Heart left ventricle (tissue), 13 donors: Measurements from ENCODE around the gene DMGDH.
A peak's percentile ranks its signal among the peaks of the same experiment; 100 is the strongest.

ENCODE experiments used
- POLR2A ChIP-seq, 2 donors: fragments of 450-650 bp; IDR thresholded peaks; one replicate each; pipeline ENCODE4 v1.6.1; 2017; ENCODE audit warnings: antibody characterized with exemption in 2 of 2, mild to moderate bottlenecking in 2 of 2, moderate library complexity in 2 of 2
- TF ChIP-seq, protein P1 (sequence below), 12 donors: fragments of 200-600 bp; sonication (generic) in 4 of 12; IDR thresholded peaks; one replicate each; pipeline versions ENCODE4 v1.5.0 to v1.8.0; 2018 to 2022; ENCODE audit warnings: antibody characterized with exemption in 12 of 12, mild to moderate bottlenecking in 5 of 12
- donor health status: ischemic (EF 13 %, LVEDD 7.1; RV severe dilation, severe dysfunction).
- donor health status: DM: no; HTN: yes; CAD: no.
- donor health status: DM: no; HTN: no; CAD: no.
- donor health status: ischemic (EF 25% LVEDD 6.9; RV normal size, moderate dysfunction).
- donor health status: ischemic (EF 25% LVEDD 5.7; RV mildly dilated, moderate dysfunction).
- donor health status: ischemic (EF 35%, LVEDD 5.7; RV mildly dilated, moderate dysfunction).
- donor health status: nonischemic (EF 11% LVEDD 7.7; RV severe dilation, severe dysfunction).
- donor health status: DM: yes; HTN: yes; CAD: no.
- donor health status: PGD.
- donor health status: ischemic (EF 29% LVEDD 5.4; RV normal size, mild dysfunction).
- donor health status: nonischemic (EF 23%, LVEDD 6.1; RV moderate dilation, normal function).

DNA sequence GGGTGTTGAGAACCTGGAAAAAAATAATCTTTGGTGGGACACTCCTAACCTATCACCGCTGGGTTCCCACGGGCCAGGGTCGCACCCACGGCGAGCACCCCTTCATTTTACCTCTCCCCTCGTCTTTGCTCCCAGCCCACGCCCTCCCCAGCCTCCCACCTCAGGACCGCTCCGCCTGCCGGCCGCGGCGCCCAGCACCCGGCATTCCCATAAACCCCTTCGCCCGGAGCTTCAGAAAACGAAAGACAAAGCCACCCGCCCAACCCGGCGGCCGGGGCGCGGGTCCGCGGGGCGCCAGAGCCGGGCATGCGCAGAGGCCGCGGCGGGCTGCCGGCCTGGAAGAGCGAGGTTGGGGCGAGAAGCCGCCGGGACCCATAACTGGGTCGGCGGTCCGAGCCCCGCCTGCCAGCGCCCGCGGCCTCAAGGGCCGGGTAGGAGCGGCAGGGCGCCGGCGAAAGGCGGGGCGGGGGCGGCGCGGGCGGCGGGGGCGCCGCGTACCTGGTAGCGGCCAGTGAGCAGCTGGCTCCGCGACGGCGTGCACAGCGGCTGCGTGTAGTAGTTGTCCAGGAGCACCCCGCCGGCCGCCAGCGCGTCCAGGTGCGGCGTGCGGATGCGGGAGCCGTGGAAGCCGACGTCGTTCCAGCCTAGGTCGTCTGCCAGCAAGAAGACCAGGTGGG lies 84.9 kb downstream of the DMGDH start:
- TF ChIP-seq, protein P1, sequence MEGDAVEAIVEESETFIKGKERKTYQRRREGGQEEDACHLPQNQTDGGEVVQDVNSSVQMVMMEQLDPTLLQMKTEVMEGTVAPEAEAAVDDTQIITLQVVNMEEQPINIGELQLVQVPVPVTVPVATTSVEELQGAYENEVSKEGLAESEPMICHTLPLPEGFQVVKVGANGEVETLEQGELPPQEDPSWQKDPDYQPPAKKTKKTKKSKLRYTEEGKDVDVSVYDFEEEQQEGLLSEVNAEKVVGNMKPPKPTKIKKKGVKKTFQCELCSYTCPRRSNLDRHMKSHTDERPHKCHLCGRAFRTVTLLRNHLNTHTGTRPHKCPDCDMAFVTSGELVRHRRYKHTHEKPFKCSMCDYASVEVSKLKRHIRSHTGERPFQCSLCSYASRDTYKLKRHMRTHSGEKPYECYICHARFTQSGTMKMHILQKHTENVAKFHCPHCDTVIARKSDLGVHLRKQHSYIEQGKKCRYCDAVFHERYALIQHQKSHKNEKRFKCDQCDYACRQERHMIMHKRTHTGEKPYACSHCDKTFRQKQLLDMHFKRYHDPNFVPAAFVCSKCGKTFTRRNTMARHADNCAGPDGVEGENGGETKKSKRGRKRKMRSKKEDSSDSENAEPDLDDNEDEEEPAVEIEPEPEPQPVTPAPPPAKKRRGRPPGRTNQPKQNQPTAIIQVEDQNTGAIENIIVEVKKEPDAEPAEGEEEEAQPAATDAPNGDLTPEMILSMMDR (IDR thresholded peaks at IDR 0.05) = peak in 10 of 12 donors; percentile 21 to 62 (median 43)
- TF ChIP-seq POLR2A (IDR thresholded peaks at IDR 0.05) = no peak
